ENCODE measurements around the gene ANKDD1A. TPM values are rescaled to one million over a fixed set of nuclear protein-coding genes. Genes with fewer than 3 reads are reported as not detected.

Gene ANKDD1A
- total and polyA plus RNA-seq, 4 donors = 2.3 to 6.8 (median 4.2) TPM

DNA sequence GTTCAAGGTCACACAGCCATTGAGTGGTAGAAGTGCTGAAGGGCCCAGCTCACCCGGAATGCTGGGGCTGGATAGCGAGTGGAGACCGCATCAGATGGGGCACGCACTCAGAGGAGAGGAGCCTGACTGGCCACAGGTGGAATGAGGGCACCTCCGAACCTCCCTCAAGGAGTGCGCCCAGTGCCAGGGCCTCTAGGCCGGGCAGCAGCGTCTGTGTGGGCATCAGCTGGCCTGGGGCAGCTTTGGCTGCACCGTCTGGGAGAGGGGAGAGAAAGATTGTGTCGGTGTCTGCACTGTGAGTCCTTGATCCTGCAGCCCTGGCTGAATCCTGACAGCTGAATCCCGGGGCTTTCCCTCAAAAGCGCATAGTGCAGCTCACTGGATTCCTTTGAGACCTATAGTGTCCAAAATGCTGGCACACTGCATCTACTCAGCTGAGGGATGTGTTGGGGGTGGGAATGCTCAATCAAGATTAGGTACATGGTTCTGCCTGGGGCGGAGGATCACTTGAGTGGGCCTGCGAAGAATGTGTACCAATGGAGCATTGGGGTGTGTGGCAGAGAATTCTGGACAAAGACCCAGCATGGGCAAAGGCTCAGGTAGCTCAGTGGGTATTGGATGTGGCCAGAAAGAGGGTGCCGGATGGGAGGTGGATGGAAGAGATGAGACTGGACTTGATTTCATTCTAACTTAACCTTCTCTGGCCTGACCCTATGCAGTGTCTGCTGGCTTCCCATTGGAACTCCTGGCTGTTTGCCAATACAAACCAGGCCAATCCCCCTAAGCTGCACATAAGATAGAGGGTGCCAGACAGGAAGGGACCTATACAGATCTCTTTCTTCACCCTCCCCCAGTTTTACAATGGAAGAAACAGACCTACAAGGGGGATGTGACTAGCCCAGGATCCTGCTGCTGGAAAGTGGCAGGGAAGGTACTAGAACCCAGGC is 950 bp downstream of the ANKDD1A start:
- WGBS, 2 donors = 91 to 98% methylated on average over 15 of the region's 15 CpGs
- TF ChIP-seq, protein P1, sequence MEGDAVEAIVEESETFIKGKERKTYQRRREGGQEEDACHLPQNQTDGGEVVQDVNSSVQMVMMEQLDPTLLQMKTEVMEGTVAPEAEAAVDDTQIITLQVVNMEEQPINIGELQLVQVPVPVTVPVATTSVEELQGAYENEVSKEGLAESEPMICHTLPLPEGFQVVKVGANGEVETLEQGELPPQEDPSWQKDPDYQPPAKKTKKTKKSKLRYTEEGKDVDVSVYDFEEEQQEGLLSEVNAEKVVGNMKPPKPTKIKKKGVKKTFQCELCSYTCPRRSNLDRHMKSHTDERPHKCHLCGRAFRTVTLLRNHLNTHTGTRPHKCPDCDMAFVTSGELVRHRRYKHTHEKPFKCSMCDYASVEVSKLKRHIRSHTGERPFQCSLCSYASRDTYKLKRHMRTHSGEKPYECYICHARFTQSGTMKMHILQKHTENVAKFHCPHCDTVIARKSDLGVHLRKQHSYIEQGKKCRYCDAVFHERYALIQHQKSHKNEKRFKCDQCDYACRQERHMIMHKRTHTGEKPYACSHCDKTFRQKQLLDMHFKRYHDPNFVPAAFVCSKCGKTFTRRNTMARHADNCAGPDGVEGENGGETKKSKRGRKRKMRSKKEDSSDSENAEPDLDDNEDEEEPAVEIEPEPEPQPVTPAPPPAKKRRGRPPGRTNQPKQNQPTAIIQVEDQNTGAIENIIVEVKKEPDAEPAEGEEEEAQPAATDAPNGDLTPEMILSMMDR (IDR thresholded peaks at IDR 0.05; ENCODE audit: control extremely low read depth, extremely low read depth) = no peak
- peaks cover 0 to 2% (median 0%) of the 10 kb centered on the region in 4 donors for H3K9me3 ChIP-seq (ENCODE audit: control insufficient read depth in 4 of 4, insufficient read depth in 3 of 4, low read length in 3 of 4)
- H3K4me3 ChIP-seq = no peak overlapping the region
- DNase-seq (no peak), ATAC-seq (ENCODE audit: insufficient read depth, low FRiP score) (no peak)
- no peaks in the 10 kb centered on the region for H3K27me3 ChIP-seq (ENCODE audit: control insufficient read depth in 3 of 3, insufficient read depth in 3 of 3, low read length in 2 of 3)
- no peak overlapping the region for H3K9ac ChIP-seq (ENCODE audit: insufficient read depth in 1 of 2, low read length in 2 of 2)
- no peaks in the 10 kb centered on the region for H3K36me3 ChIP-seq (ENCODE audit: control insufficient read depth in 4 of 4, insufficient read depth in 4 of 4, low read length in 4 of 4)
- H3K4me1 ChIP-seq (ENCODE audit: control insufficient read depth in 5 of 5, insufficient read depth in 5 of 5, low read length in 5 of 5) = peaks cover 0 to 10% (median 2%) of the 10 kb centered on the region in 5 donors
- H3K27ac ChIP-seq (ENCODE audit: low read depth in 1 of 2, low read length in 1 of 2) = no peak overlapping the region

DNA sequence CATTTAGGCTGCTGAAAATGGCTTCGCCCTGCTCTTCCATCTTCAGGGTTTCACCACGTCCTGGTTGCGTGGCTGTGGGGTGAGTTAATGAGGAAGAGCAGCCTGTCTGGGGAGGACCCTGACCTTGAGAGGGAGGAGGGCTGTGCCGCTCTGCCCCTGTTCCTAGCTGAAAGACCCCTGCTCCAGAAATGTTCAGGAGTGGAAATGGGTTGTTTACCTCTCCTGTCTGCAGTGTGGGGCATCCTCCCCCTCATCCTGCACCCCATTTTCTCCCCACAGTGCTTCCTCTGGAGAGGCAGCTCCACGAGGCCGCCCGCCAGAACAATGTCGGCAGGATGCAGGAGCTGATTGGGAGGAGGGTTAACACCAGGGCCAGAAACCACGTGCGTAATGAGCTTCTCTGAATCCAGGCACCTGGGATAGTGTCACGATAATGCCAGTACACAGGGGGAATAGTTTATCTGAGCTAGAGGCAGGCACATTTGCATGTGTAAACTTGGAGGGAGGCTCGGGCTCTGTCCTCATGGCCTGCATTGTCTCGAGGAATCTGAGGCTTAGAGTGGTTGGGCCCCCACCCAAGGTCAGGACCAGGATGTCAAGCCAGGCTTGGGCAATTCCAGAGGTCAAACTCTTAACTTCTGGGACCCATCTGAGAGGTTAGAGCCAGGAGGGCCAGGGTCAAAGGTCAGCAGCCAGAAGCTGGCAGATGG is 4.0 kb downstream of the ANKDD1A start:
- Histone ChIP-seq H3K4me1 (ENCODE audit: control insufficient read depth in 5 of 5, insufficient read depth in 5 of 5, low read length in 5 of 5) (peaks cover 0 to 10% (median 2%) of the 10 kb centered on the region in 5 donors), H3K4me3 (no peak overlapping the region), H3K27ac (ENCODE audit: low read depth in 1 of 2, low read length in 1 of 2) (no peak overlapping the region), H3K9ac (ENCODE audit: insufficient read depth in 1 of 2, low read length in 2 of 2) (no peak overlapping the region), H3K9me3 (ENCODE audit: control insufficient read depth in 4 of 4, insufficient read depth in 3 of 4, low read length in 3 of 4) (peaks cover 0 to 2% (median 0%) of the 10 kb centered on the region in 4 donors), H3K36me3 (ENCODE audit: control insufficient read depth in 4 of 4, insufficient read depth in 4 of 4, low read length in 4 of 4) (no peaks in the 10 kb centered on the region), H3K27me3 (ENCODE audit: control insufficient read depth in 3 of 3, insufficient read depth in 3 of 3, low read length in 2 of 3) (no peaks in the 10 kb centered on the region)
- WGBS, 2 donors = 50 to 64% methylated on average over 13 of the region's 13 CpGs
- ATAC-seq (ENCODE audit: insufficient read depth, low FRiP score) = no peak
- TF ChIP-seq, protein P1 (IDR thresholded peaks at IDR 0.05; ENCODE audit: control extremely low read depth, extremely low read depth) = no peak
- no peak for DNase-seq

DNA sequence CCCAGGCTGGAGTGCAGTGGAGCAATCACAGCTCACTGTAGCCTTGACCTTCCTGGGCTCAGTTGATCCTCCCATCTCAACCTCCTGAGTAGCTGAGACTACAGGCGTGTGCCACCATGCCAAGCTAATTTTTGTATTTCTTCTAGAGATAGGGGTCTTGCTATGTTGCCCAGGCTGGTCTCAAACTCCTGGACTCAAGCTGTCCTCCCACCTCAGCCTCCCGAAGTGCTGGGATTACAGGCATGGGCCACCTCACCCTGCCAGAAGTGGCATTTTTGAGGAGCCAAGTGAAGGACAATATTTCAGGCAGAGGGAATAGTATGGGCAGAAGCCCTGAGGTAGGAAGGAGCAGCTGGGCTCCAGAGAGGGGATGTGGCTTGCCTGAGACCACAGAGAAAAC is 4.7 kb downstream of the ANKDD1A start:
- TF ChIP-seq, protein P1 (IDR thresholded peaks at IDR 0.05; ENCODE audit: control extremely low read depth, extremely low read depth) = no peak
- WGBS, 2 donors = 92 to 100% methylated on average over 2 of the region's 2 CpGs

More for the DNA sequence above, 4.7 kb downstream of the ANKDD1A start:
- H3K4me1 ChIP-seq (ENCODE audit: control insufficient read depth in 5 of 5, insufficient read depth in 5 of 5, low read length in 5 of 5) = peaks cover 0 to 10% (median 2%) of the 10 kb centered on the region in 5 donors
- H3K9me3 ChIP-seq (ENCODE audit: control insufficient read depth in 4 of 4, insufficient read depth in 3 of 4, low read length in 3 of 4) = peaks cover 0 to 2% (median 0%) of the 10 kb centered on the region in 4 donors
- no peaks in the 10 kb centered on the region for H3K27me3 ChIP-seq (ENCODE audit: control insufficient read depth in 3 of 3, insufficient read depth in 3 of 3, low read length in 2 of 3)
- H3K36me3 ChIP-seq (ENCODE audit: control insufficient read depth in 4 of 4, insufficient read depth in 4 of 4, low read length in 4 of 4) = no peaks in the 10 kb centered on the region
- no peak overlapping the region for H3K27ac ChIP-seq (ENCODE audit: low read depth in 1 of 2, low read length in 1 of 2)
- H3K9ac ChIP-seq (ENCODE audit: insufficient read depth in 1 of 2, low read length in 2 of 2) = no peak overlapping the region
- no peak overlapping the region for H3K4me3 ChIP-seq
- DNase-seq = no peak
- ATAC-seq (ENCODE audit: insufficient read depth, low FRiP score) = no peak
